Muscle layer of colon (tissue), 2 donors: Measurements from ENCODE around the gene SH2D3C.

Source experiments
- H3K27ac ChIP-seq: one replicate; pipeline ENCODE4 v1.7.0; 2013; ENCODE audit warnings: low read depth, mild to moderate bottlenecking, low read length, moderate library complexity
- H3K27me3 ChIP-seq, 2 donors: one replicate each; pipeline ENCODE4 v1.7.0; 2013; ENCODE audit warnings: low read length in 2 of 2, mild to moderate bottlenecking in 2 of 2; ENCODE audit not compliant: insufficient read depth in 2 of 2, control insufficient read depth in 1 of 2
- H3K36me3 ChIP-seq: one replicate; pipeline ENCODE4 v1.7.0; 2013; ENCODE audit warnings: mild to moderate bottlenecking, low read length; ENCODE audit not compliant: insufficient read depth
- H3K4me1 ChIP-seq: one replicate; pipeline ENCODE4 v1.7.0; 2013; ENCODE audit warnings: mild to moderate bottlenecking, low read length; ENCODE audit not compliant: insufficient read depth
- H3K4me3 ChIP-seq, 2 donors: one replicate each; pipeline ENCODE4 v1.7.0; 2013; ENCODE audit warnings: low read length in 2 of 2, low read depth in 1 of 2, mild to moderate bottlenecking in 1 of 2, moderate library complexity in 1 of 2
- H3K9ac ChIP-seq: one replicate; pipeline ENCODE4 v1.7.0; 2013; ENCODE audit warnings: low read length
- H3K9me3 ChIP-seq: one replicate; pipeline ENCODE4 v1.7.0; 2013; ENCODE audit warnings: mild to moderate bottlenecking, low read length
- donor health status: abdominal sarcoma.
- donor health status: Adenocarcinoma of cecum.

Gene SH2D3C, protein sequence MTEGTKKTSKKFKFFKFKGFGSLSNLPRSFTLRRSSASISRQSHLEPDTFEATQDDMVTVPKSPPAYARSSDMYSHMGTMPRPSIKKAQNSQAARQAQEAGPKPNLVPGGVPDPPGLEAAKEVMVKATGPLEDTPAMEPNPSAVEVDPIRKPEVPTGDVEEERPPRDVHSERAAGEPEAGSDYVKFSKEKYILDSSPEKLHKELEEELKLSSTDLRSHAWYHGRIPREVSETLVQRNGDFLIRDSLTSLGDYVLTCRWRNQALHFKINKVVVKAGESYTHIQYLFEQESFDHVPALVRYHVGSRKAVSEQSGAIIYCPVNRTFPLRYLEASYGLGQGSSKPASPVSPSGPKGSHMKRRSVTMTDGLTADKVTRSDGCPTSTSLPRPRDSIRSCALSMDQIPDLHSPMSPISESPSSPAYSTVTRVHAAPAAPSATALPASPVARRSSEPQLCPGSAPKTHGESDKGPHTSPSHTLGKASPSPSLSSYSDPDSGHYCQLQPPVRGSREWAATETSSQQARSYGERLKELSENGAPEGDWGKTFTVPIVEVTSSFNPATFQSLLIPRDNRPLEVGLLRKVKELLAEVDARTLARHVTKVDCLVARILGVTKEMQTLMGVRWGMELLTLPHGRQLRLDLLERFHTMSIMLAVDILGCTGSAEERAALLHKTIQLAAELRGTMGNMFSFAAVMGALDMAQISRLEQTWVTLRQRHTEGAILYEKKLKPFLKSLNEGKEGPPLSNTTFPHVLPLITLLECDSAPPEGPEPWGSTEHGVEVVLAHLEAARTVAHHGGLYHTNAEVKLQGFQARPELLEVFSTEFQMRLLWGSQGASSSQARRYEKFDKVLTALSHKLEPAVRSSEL

DNA sequence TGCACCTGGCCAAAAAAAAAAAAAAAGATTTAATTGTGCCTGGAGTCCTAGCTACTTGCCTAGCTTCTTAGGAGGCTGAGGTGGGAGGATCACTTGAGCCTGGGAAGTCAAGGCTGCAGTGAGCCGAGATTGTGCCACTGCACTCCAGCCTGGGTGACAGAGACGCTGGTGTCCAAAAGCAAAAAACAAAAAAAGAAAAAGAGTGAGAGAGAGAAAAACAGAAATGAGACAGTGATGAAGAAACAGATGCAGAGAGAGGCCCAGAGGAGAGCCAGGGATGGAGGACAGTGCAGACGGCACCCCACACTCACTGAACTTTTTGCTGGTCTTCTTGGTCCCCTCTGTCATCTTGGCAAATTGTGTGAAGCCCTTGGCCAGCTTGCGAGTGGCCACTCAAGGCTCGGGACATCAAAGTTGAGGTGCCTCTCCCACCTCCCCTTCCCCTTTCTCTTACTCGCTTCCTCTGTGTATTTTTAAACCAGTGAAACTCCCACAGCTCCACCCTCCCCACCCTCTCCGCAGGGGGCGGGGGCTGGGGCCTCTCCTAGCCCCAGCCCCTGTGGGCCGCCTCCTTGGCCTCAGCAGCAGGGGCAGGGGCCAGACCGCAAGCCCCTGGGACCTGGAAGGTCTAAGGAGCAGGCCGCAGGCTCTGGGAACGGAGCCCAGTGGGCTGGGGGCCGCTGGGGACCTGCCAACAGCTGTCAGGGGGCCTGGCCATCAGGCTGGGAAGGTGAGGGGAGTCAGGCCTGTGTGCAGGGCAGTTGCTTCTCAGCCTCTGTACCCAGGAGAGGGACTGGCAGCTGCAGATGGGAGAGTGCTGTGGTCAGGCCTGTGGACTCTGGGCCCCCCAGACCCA lies at the start of gene SH2D3C:
Gene SH2D3C (minus strand): TSS at position 387 of the 856 bp plus-strand sequence. CDS start 39 bp downstream, at position 348.
- Histone ChIP-seq H3K9me3 (no peaks in the 10 kb centered on the region), H3K4me1 (no peaks in the 10 kb centered on the region), H3K36me3 (no peaks in the 10 kb centered on the region), H3K27me3 (no peaks in the 10 kb centered on the region), H3K27ac (no peak within 1 kb of the TSS), H3K4me3 (no peak within 1 kb of the TSS), H3K9ac (no peak within 1 kb of the TSS)

DNA sequence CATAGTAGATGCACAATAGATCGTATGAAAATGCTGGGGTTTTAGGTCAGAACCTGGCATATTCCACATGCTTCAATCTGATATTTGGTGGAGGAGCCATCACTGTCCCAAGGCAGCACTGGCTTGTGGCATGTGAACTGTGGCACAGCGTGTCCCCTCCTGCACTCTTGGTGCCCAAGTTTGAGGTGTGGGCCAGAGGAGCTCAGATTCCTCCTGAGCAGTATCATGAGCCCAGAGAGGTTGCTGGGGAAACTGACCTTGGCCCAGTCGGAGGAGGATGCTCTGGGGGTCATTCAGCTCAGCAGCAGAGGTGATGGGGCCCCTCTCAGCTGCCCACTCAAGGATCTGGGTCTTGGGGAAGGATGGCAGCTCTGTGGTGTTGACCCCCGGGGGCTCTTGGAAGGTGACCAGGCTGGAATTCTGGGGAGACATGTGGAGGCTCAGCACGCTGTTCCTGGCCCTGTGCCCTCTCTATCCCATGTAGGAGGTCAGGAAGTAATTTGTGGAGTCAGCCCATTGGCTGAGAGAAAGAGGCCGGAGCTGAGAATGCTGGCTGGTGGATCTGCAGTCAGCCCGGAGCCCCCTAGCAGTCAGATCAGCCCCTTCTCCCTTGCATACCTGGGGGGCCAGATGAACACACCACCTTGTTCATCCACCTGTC lies 47.9 kb upstream of the SH2D3C start:
- Histone ChIP-seq H3K4me1 (peaks cover 18% of the 10 kb centered on the region), H3K27ac (no peak overlapping the region), H3K4me3 (no peak overlapping the region), H3K9ac (no peak overlapping the region), H3K27me3 (peaks cover 0 to 7% of the 10 kb centered on the region in 2 donors), H3K9me3 (no peaks in the 10 kb centered on the region), H3K36me3 (no peaks in the 10 kb centered on the region)

DNA sequence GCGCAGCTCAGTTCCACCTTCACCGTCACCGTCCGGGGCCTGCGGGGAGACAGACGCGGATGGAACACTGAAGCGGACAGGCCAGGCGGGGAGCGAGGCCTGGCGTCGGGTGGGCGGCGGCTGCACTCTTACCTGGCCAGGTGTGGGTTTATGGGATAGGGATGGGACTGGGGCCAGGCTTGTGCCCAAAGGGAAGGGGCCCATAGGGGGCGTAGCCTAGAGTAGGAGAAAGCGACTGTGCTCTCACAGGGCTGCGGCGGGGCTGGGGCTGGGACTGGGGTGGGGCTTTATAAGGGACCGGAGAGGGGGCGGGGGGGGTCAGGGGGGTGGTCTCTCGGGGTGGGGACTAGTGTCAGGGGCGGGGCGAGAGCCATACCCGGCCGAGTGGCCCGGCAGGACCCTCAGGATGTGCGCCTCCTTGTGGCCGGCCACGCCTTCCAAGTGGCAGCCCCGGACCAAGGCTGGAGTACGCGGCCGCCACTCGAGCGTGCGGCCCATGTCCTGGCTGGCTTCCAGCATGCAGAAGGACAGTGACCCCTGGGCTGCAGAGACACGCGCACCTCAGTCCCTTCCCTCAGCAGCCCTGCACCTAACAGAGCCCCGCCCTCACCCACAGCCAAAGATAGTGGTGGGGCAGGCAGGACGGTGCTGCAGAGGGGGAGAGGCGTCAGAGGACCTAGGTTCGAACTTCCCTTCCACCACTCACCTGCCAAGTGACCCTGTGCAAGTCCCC lies 47.0 kb upstream of the SH2D3C start:
- H3K27me3 ChIP-seq: peaks cover 0 to 7% of the 10 kb centered on the region in 2 donors
- peaks cover 18% of the 10 kb centered on the region for H3K4me1 ChIP-seq
- H3K4me3 ChIP-seq: no peak overlapping the region
- H3K27ac ChIP-seq: no peak overlapping the region
- H3K36me3 ChIP-seq: no peaks in the 10 kb centered on the region
- H3K9ac ChIP-seq: no peak overlapping the region
- no peaks in the 10 kb centered on the region for H3K9me3 ChIP-seq

DNA sequence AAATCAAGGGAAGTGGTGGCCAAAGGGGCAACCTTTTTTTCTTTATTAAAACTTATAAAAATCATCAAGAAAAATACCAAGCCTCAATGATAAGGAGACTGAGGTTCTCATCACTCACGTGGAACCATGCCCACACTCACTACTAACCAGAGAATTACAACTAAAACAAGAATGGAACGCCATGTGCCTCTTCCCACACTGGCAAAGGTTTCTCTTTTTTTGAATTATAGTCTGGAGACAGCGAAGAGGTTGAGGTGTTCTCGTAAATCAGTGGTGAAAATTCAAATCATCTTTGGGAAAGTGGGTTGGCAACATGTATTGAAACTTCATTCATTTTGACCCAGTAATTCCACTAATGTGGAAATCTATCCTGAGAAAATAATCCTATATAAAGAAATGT lies 43.6 kb upstream of the SH2D3C start:
- H3K9ac ChIP-seq: no peak overlapping the region
- peaks cover 5% of the 10 kb centered on the region for H3K4me1 ChIP-seq
- no peak overlapping the region for H3K4me3 ChIP-seq
- H3K27me3 ChIP-seq: no peaks in the 10 kb centered on the region
- H3K36me3 ChIP-seq: peaks cover 12% of the 10 kb centered on the region
- H3K9me3 ChIP-seq: no peaks in the 10 kb centered on the region
- no peak overlapping the region for H3K27ac ChIP-seq

DNA sequence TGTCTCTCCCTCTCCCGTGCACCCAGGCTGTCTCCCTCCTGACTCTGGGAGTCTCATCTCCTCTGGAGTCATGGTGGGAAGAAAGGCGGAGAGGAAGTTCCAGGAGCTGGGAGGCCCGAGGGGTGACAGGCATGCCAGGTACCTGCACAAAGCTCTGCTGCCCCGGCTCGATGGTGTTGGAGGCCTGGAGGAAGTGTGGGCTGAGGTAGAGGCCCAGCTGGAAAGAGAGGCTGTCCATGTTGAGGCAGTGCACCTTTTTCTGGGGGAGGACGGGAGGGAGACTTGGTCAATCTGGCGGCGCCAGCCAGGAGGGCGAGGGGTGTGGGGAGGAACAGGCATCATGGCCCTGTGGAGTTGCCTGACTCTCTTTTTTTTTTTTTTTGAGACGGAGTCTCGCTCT lies 40.1 kb upstream of the SH2D3C start:
- no peak overlapping the region for H3K4me3 ChIP-seq
- no peak overlapping the region for H3K9ac ChIP-seq
- H3K9me3 ChIP-seq: no peaks in the 10 kb centered on the region
- peaks cover 36% of the 10 kb centered on the region for H3K36me3 ChIP-seq
- no peak overlapping the region for H3K27ac ChIP-seq
- no peaks in the 10 kb centered on the region for H3K4me1 ChIP-seq
- no peaks in the 10 kb centered on the region for H3K27me3 ChIP-seq

DNA sequence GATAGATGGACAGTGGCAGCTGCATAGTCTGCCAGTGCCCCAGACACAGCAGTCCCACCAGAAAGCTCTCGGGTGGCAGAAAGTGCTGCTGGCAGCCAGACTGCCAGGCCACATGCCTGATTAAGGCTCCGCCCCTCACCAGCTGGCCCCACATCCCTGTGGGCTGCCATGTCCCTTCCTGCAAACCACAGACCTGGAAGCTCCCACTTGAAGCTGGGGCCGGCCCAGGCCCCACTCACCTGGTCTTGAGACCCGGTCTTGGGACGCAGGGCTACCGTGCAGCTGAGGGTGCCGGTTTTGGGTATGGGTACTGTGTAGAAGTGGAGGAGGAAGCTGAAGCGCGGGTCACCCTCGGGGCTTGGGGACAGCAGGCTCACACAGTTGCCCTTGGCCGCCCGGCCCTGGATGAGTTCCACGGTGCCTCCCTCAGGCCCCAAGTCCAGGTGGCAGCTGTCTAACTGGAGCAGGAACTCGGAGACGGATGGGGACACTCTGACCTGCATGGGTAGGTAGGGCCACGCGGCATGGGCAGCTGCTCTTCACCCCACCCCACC lies 39.5 kb upstream of the SH2D3C start:
- no peaks in the 10 kb centered on the region for H3K27me3 ChIP-seq
- peaks cover 42% of the 10 kb centered on the region for H3K36me3 ChIP-seq
- no peak overlapping the region for H3K27ac ChIP-seq
- no peak overlapping the region for H3K9ac ChIP-seq
- no peak overlapping the region for H3K4me3 ChIP-seq
- H3K4me1 ChIP-seq: no peaks in the 10 kb centered on the region
- H3K9me3 ChIP-seq: no peaks in the 10 kb centered on the region

DNA sequence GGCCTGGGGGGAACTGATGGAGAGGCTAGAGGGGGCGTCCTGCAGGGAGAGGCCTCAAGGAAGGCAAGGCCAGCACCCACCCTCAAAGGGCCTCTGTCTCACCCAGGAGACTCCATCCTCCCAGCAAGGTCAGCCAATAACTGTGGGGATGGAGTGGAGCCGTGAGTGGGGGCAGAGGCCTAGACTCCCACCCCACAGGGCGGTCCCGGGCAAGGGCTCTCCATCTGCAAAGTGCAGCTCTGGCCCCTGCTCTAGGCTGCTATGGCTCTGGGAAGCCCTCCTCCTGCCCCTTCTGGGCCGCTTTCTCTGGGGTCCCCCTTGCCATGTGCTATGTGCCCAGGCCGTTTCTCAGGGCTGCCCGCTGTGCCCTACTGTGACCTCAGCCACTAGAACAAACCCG lies 38.3 kb upstream of the SH2D3C start:
- Histone ChIP-seq H3K27me3 (no peaks in the 10 kb centered on the region), H3K9me3 (no peaks in the 10 kb centered on the region), H3K36me3 (peaks cover 53% of the 10 kb centered on the region), H3K27ac (no peak overlapping the region), H3K4me1 (no peaks in the 10 kb centered on the region), H3K9ac (no peak overlapping the region), H3K4me3 (no peak overlapping the region)

DNA sequence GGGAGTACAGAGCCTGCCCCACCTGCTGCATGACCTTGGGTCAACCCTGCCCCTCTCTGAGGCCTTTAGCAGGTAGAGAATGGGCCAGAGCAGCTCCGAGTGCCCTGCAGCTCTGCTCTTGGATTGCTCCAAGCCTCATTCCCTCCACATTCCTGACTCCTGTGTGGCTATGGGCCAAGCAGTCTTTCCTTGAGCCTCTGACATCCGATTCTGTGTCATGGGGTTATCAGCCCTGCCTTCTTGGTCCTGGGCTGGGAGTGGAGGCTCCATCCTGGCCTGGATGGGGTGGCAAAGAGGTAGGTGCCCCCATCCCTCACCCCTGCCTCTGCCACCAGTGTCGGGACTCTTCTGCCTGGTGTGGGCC lies 37.9 kb upstream of the SH2D3C start:
- Histone ChIP-seq H3K4me1 (no peaks in the 10 kb centered on the region), H3K36me3 (peaks cover 53% of the 10 kb centered on the region), H3K27me3 (no peaks in the 10 kb centered on the region), H3K9ac (no peak overlapping the region), H3K4me3 (no peak overlapping the region), H3K9me3 (no peaks in the 10 kb centered on the region), H3K27ac (no peak overlapping the region)

DNA sequence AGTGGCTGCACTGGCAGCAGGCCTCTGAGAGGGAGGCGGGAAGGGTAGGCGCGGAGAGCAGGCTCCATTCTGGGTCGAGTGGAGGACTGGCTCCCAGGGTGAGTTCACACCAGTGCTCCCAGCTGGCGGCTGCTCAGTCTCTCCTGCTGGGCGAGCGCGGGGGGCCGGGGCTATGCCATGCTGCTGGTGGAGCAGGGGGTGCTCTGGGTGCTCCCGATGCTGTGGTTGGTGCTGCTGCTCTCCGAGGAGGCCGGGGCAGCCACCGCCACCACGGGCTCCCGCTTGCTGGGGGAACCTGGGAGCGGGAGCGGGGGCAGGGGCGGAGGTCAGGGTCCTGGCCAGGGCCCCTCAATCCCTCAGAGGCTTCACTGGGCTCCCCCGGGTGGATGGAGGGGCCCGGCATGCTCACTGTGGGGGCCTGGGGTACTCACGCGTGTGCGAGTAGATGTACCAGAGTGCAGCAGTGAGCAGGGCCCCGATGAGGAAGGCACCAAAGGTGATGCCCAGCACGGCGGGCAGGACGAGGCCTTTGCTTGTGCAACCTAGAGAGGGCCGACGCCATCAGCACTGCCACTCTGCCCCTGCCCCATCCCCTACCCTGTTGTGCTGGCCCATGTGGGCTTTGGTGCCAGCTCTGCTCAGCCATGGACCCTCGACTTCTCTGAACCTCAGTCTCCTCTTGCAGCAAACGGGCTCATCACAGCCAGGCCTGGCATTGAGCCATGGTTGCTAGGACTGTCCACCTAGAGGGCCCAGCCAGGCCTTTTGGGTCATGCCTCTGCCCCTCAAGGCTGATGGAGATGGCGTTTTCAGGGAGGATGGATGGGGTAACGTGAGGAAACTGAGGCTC lies 37.3 kb upstream of the SH2D3C start:
- Histone ChIP-seq H3K4me1 (no peaks in the 10 kb centered on the region), H3K9me3 (no peaks in the 10 kb centered on the region), H3K36me3 (peaks cover 53% of the 10 kb centered on the region), H3K4me3 (no peak overlapping the region), H3K27ac (no peak overlapping the region), H3K9ac (no peak overlapping the region), H3K27me3 (no peaks in the 10 kb centered on the region)
